ENCODE measurements around the gene MAML2.

- TF ChIP-seq CTCF (IDR thresholded peaks at IDR 0.05) (no peak), POLR2AphosphoS5 (IDR thresholded peaks at IDR 0.05) (no peak), POLR2A (IDR thresholded peaks at IDR 0.05) (no peak)
These were observed 78.6 kb downstream of the MAML2 start for GRCh38 chr11:96264364-96264763.
